BLaER1 (cell line): ENCODE results near the gene CDH4.

Source experiments
- H3K27ac ChIP-seq: shearing (Covaris generic); formaldehyde crosslinking; 2 replicates; pipeline ENCODE4 v1.8.1; 2022
- H3K27me3 ChIP-seq: shearing (Covaris generic); formaldehyde crosslinking; 2 replicates; pipeline ENCODE4 v1.8.1; 2022
- H3K36me3 ChIP-seq: shearing (Covaris generic); formaldehyde crosslinking; 2 replicates; pipeline ENCODE4 v1.8.1; 2022
- H3K4me1 ChIP-seq: shearing (Covaris generic); formaldehyde crosslinking; 2 replicates; pipeline ENCODE4 v1.8.1; 2022
- H3K4me2 ChIP-seq: shearing (Covaris generic); formaldehyde crosslinking; 2 replicates; pipeline ENCODE4 v1.8.1; 2022
- H3K4me3 ChIP-seq: shearing (Covaris generic); formaldehyde crosslinking; 2 replicates; pipeline ENCODE4 v1.8.1; 2022
- H3K9ac ChIP-seq: shearing (Covaris generic); formaldehyde crosslinking; 2 replicates; pipeline ENCODE4 v1.8.1; 2022
- H3K9me3 ChIP-seq: shearing (Covaris generic); formaldehyde crosslinking; 2 replicates; pipeline ENCODE4 v1.8.1; 2022
- H4K20me1 ChIP-seq: shearing (Covaris generic); formaldehyde crosslinking; 2 replicates; pipeline ENCODE4 v1.8.1; 2022
- Cebpa-rat ChIP-seq: shearing (Covaris generic); IDR thresholded peaks from 2 replicates; pipeline ENCODE4 v1.8.1; 2022

The CDH4 gene

GRCh38 chr20:61251529-61252393, at the start of gene CDH4:
Gene CDH4 (plus strand): TSS chr20:61252261.
- TF ChIP-seq Cebpa-rat, result no peak
- Histone ChIP-seq H3K4me3 (peak within 1 kb of the TSS; percentile 74), H3K4me2 (peak within 1 kb of the TSS; percentile 87), H3K9me3 (no peaks in the 10 kb centered on the region), H3K4me1 (peaks cover 28% of the 10 kb centered on the region), H4K20me1 (peaks cover 13% of the 10 kb centered on the region), H3K27me3 (peaks cover 73% of the 10 kb centered on the region), H3K9ac (peak within 1 kb of the TSS; percentile 70), H3K27ac (peak within 1 kb of the TSS; percentile 65), H3K36me3 (no peaks in the 10 kb centered on the region)

DNA sequence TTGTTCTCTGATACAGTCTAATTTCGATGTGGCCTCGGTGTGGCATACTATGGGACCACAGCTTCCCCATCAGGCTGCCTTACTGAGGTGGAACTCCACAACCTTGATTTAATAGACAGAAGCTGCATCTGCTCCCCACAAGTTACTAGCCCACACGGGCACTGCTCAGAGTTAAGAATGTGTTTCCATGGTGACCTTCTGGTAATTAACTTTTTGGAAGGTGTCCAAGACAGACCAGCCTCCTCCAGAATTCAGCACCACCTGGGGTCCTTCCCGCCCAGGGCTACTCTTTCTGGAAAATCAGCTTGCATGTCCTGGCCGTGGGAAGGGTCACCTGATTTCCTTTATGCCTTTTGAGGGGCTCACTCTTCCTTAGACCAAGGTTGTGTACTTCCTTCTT, 48.7 kb upstream of the CDH4 start:
- Histone ChIP-seq H4K20me1 (no peaks in the 10 kb centered on the region), H3K27ac (no peak overlapping the region), H3K9me3 (no peaks in the 10 kb centered on the region), H3K9ac (no peak overlapping the region), H3K27me3 (no peaks in the 10 kb centered on the region), H3K4me2 (no peak overlapping the region), H3K4me1 (peaks cover 5% of the 10 kb centered on the region; the same call in 1 of the 2 replicates), H3K36me3 (no peaks in the 10 kb centered on the region), H3K4me3 (no peak overlapping the region)
- TF ChIP-seq Cebpa-rat, result no peak

- Histone ChIP-seq H3K9me3 (no peaks in the 10 kb centered on the region), H3K9ac (no peak overlapping the region), H3K4me1 (peaks cover 5% of the 10 kb centered on the region; the same call in 1 of the 2 replicates), H4K20me1 (no peaks in the 10 kb centered on the region), H3K27me3 (no peaks in the 10 kb centered on the region), H3K27ac (no peak overlapping the region), H3K4me2 (no peak overlapping the region), H3K4me3 (no peak overlapping the region), H3K36me3 (no peaks in the 10 kb centered on the region)
- no peak for TF ChIP-seq Cebpa-rat
Measured at GRCh38 chr20:61204206-61204605, 47.9 kb upstream of the CDH4 start.

GRCh38 chr20:61205769-61206168, 46.3 kb upstream of the CDH4 start:
- no peaks in the 10 kb centered on the region for H3K27me3 ChIP-seq
- no peak overlapping the region for H3K27ac ChIP-seq
- no peaks in the 10 kb centered on the region for H3K36me3 ChIP-seq
- TF ChIP-seq Cebpa-rat, result no peak
- no peak overlapping the region for H3K4me3 ChIP-seq
- no peaks in the 10 kb centered on the region for H3K9me3 ChIP-seq
- H4K20me1 ChIP-seq, result no peaks in the 10 kb centered on the region
- H3K4me2 ChIP-seq, result no peak overlapping the region
- H3K4me1 ChIP-seq, result peaks cover 5% of the 10 kb centered on the region; the same call in 1 of the 2 replicates
- H3K9ac ChIP-seq, result no peak overlapping the region

DNA sequence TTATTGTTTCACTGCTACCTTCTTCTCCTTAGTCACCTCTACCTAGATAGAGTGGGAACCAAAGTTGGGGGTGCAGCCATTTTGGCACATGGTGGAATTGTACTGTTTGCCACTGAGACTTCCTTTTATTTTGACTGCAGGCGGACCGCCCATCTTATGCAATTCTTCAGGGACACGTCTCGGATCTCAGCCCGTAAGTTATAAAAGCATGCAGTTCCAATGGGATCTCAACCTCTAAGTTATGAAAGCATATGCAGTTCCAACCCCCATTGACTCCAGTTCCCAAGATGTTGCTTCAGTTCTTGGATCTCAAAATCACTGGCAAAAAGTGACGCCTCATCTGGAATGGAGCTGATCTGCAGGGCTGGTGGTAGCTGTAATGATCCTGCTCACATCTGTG, 41.2 kb upstream of the CDH4 start:
- Histone ChIP-seq H3K4me2 (no peak overlapping the region), H3K36me3 (no peaks in the 10 kb centered on the region), H3K27me3 (no peaks in the 10 kb centered on the region)

DNA sequence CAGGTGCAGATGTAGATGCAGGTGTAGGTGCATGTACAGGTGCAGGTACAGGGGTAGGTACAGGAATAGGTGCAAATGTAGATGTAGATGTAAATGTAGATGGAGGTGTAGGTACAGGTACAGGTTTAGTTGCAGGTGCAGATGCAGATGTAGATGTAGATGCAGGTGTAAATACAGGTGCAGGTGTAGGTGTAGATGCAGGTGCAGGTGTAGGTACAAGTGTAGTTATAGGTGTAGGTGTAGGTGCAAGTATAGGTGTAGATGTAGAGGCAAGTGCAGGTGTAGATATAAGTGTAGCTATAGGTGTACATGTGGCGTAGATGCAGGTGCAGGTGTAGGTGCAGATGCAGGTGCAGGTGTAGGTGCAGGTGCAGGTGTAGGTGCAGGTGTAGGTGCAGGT, 34.2 kb upstream of the CDH4 start:
- no peak overlapping the region for H3K27ac ChIP-seq
- no peaks in the 10 kb centered on the region for H3K27me3 ChIP-seq
- no peaks in the 10 kb centered on the region for H3K4me1 ChIP-seq
- no peaks in the 10 kb centered on the region for H4K20me1 ChIP-seq
- no peaks in the 10 kb centered on the region for H3K9me3 ChIP-seq
- no peaks in the 10 kb centered on the region for H3K36me3 ChIP-seq
- H3K4me3 ChIP-seq, result no peak overlapping the region
- no peak overlapping the region for H3K4me2 ChIP-seq
- TF ChIP-seq Cebpa-rat, result no peak
- H3K9ac ChIP-seq, result no peak overlapping the region

More for the DNA sequence above, 41.2 kb upstream of the CDH4 start:
- Histone ChIP-seq H3K4me3 (no peak overlapping the region), H3K4me1 (no peaks in the 10 kb centered on the region), H3K27ac (no peak overlapping the region), H4K20me1 (no peaks in the 10 kb centered on the region), H3K9ac (no peak overlapping the region), H3K9me3 (no peaks in the 10 kb centered on the region)
- TF ChIP-seq Cebpa-rat, result no peak

- no peaks in the 10 kb centered on the region for H3K9me3 ChIP-seq
- H4K20me1 ChIP-seq, result no peaks in the 10 kb centered on the region
- H3K27ac ChIP-seq, result no peak overlapping the region
- H3K27me3 ChIP-seq, result no peaks in the 10 kb centered on the region
- H3K36me3 ChIP-seq, result no peaks in the 10 kb centered on the region
- H3K4me3 ChIP-seq, result no peak overlapping the region
- no peak overlapping the region for H3K4me2 ChIP-seq
- H3K4me1 ChIP-seq, result no peaks in the 10 kb centered on the region
- no peak for TF ChIP-seq Cebpa-rat
- no peak overlapping the region for H3K9ac ChIP-seq
Measured at GRCh38 chr20:61219021-61219431, 33.0 kb upstream of the CDH4 start.

- no peaks in the 10 kb centered on the region for H4K20me1 ChIP-seq
- no peak overlapping the region for H3K4me2 ChIP-seq
- H3K4me3 ChIP-seq, result no peak overlapping the region
- H3K9ac ChIP-seq, result no peak overlapping the region
- no peaks in the 10 kb centered on the region for H3K9me3 ChIP-seq
- no peak overlapping the region for H3K27ac ChIP-seq
- no peaks in the 10 kb centered on the region for H3K4me1 ChIP-seq
- no peak for TF ChIP-seq Cebpa-rat
- no peaks in the 10 kb centered on the region for H3K36me3 ChIP-seq
- no peaks in the 10 kb centered on the region for H3K27me3 ChIP-seq
Measured at GRCh38 chr20:61220131-61220530, 31.9 kb upstream of the CDH4 start.

- Histone ChIP-seq H3K4me1 (no peaks in the 10 kb centered on the region), H3K27ac (no peak overlapping the region), H4K20me1 (no peaks in the 10 kb centered on the region), H3K27me3 (no peaks in the 10 kb centered on the region), H3K9ac (no peak overlapping the region), H3K4me2 (no peak overlapping the region), H3K36me3 (no peaks in the 10 kb centered on the region), H3K4me3 (no peak overlapping the region), H3K9me3 (no peaks in the 10 kb centered on the region)
- no peak for TF ChIP-seq Cebpa-rat
Measured at GRCh38 chr20:61220626-61221325, 31.3 kb upstream of the CDH4 start.

GRCh38 chr20:61222699-61223098, 29.4 kb upstream of the CDH4 start:
- Histone ChIP-seq H3K4me3 (no peak overlapping the region), H4K20me1 (no peaks in the 10 kb centered on the region), H3K27me3 (no peaks in the 10 kb centered on the region), H3K27ac (no peak overlapping the region), H3K9me3 (no peaks in the 10 kb centered on the region), H3K36me3 (no peaks in the 10 kb centered on the region), H3K4me1 (no peaks in the 10 kb centered on the region), H3K9ac (no peak overlapping the region), H3K4me2 (no peak overlapping the region)
- no peak for TF ChIP-seq Cebpa-rat
